Measurements from ENCODE around the gene CCNF.

The CCNF gene

GRCh38 chr16:2501946-2502895, 73.0 kb downstream of the CCNF start:
- no peak for DNase-seq (ENCODE audit: low read depth)

GRCh38 chr16:2505695-2506094, 76.4 kb downstream of the CCNF start:
- DNase-seq (ENCODE audit: low read depth): no peak

GRCh38 chr16:2507052-2507659, 77.9 kb downstream of the CCNF start:
- DNase-seq (ENCODE audit: low read depth): no peak

- DNase-seq (ENCODE audit: low read depth): no peak
Observed at GRCh38 chr16:2507665-2508064, 78.4 kb downstream of the CCNF start.

Data from stromal cell of bone marrow (primary cell).